HG03457 (cell line): ENCODE data around the gene B4GALT6.

Experiments
- ATAC-seq: cut with Tn5 transposase; IDR thresholded peaks from one replicate; pipeline ENCODE4 v1.9.1; 2021; ENCODE audit warnings: moderate number of reproducible peaks; ENCODE audit not compliant: unreplicated experiment

Gene B4GALT6

GRCh38 chr18:31598021-31598805, 86.2 kb downstream of the B4GALT6 start:
- no peak for ATAC-seq

- no peak for ATAC-seq
Measured at GRCh38 chr18:31596081-31596872, 88.1 kb downstream of the B4GALT6 start.

- ATAC-seq: no peak
Measured at GRCh38 chr18:31595121-31595771, 89.1 kb downstream of the B4GALT6 start.

GRCh38 chr18:31592506-31593157, 91.7 kb downstream of the B4GALT6 start:
- ATAC-seq: no peak

- ATAC-seq: no peak
Measured at GRCh38 chr18:31591628-31592027, 92.8 kb downstream of the B4GALT6 start, which contains the start of gene TTR. Gene TTR (plus strand): TSS chr18:31591877. CDS start chr18:31591903, 26 bp downstream.

GRCh38 chr18:31591113-31591512, 93.3 kb downstream of the B4GALT6 start:
- no peak for ATAC-seq

- ATAC-seq: no peak
Measured at GRCh38 chr18:31590570-31590969, 93.8 kb downstream of the B4GALT6 start.

- no peak for ATAC-seq
Measured at GRCh38 chr18:31587529-31587928, 96.9 kb downstream of the B4GALT6 start.

GRCh38 chr18:31586616-31587015, 97.8 kb downstream of the B4GALT6 start:
- ATAC-seq: no peak

- ATAC-seq: no peak
Measured at GRCh38 chr18:31585991-31586390, 98.4 kb downstream of the B4GALT6 start.

GRCh38 chr18:31583185-31583854, 101.1 kb downstream of the B4GALT6 start:
- ATAC-seq: no peak

- ATAC-seq: no peak
Measured at GRCh38 chr18:31581498-31582197, 102.7 kb downstream of the B4GALT6 start.

- ATAC-seq: no peak
Measured at GRCh38 chr18:31579375-31579774, 105.0 kb downstream of the B4GALT6 start.

- ATAC-seq: no peak
Measured at GRCh38 chr18:31578126-31578525, 106.3 kb downstream of the B4GALT6 start.

- ATAC-seq: no peak
Measured at GRCh38 chr18:31577195-31577594, 107.2 kb downstream of the B4GALT6 start.

GRCh38 chr18:31576670-31577069, 107.7 kb downstream of the B4GALT6 start:
- ATAC-seq: no peak

GRCh38 chr18:31575515-31576257, 108.7 kb downstream of the B4GALT6 start:
- ATAC-seq: no peak

GRCh38 chr18:31574359-31574758, 110.0 kb downstream of the B4GALT6 start:
- no peak for ATAC-seq
